Astrocyte of the cerebellum (primary cell): Measurements from ENCODE around the gene NOTCH4.
A peak's percentile ranks its signal among the peaks of the same experiment; 100 is the strongest.
"Not testable (repeated sequence)": the region's sequence is repeated elsewhere in the genome, so short reads cannot be mapped to it uniquely, and the experiment has no call there.

ENCODE experiments used
- DNase-seq: peaks from one replicate; pipeline ENCODE4 v3.0.0-alpha.2; 2011; ENCODE audit warnings: low read depth
- H3K4me3 ChIP-seq: 2 replicates; pipeline ENCODE4 v1.5.1; 2011; ENCODE audit warnings: mild to moderate bottlenecking, low read depth, low read length, moderate library complexity
- CTCF ChIP-seq: IDR thresholded peaks from 2 replicates; pipeline ENCODE4 v1.5.1; 2012; ENCODE audit warnings: low read length, low read depth, moderate library complexity, mild to moderate bottlenecking; ENCODE audit errors: missing control alignments
- in situ Hi-C: cut with HindIII; loops from 2 replicates; pipeline ENCODE4 v1.10.0; 2017; ENCODE audit warnings: low sequenced_read_pairs

Gene NOTCH4

GRCh38 chr6:32223258-32224235 lies at the start of gene NOTCH4:
Gene NOTCH4, minus strand, starts transcription at chr6:32224067. Its CDS starts 139 bp downstream, at chr6:32223928.
- in situ Hi-C loops, result no loop called here
- DNase-seq, result no peak

GRCh38 chr6:32271429-32271828 lies 47.6 kb upstream of the NOTCH4 start:
- TF ChIP-seq CTCF, result no peak
- in situ Hi-C loops, result no loop called here
- no peak overlapping the region for H3K4me3 ChIP-seq
- DNase-seq, result no peak

More at GRCh38 chr6:32223258-32224235, at the start of gene NOTCH4:
- no peak within 1 kb of the TSS for H3K4me3 ChIP-seq
- no peak for TF ChIP-seq CTCF

DNA sequence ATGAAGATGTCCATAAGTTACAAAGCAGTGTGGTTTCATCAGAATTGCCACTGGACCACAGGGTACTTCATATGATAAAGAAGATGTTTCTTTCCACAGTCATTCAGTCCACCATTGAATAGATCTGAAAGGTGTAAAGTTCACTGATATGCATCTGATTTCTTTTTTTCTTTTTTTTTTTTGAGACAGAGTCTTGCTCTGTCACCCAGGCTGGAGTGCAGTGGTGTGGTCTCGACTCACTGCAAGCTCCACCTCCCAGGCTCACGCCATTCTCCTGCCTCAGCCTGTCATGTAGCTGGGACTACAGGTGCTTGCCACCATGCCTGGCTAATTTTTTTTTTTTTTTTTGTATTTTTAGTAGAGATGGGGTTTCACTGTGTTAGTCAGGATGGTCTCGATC lies 44.6 kb upstream of the NOTCH4 start:
- H3K4me3 ChIP-seq, in situ Hi-C loops, DNase-seq: not testable (repeated sequence)

GRCh38 chr6:32267035-32267434 lies 43.2 kb upstream of the NOTCH4 start:
- in situ Hi-C loops, result no loop called here
- no peak for DNase-seq
- H3K4me3 ChIP-seq, result no peak overlapping the region
- no peak for TF ChIP-seq CTCF

DNA sequence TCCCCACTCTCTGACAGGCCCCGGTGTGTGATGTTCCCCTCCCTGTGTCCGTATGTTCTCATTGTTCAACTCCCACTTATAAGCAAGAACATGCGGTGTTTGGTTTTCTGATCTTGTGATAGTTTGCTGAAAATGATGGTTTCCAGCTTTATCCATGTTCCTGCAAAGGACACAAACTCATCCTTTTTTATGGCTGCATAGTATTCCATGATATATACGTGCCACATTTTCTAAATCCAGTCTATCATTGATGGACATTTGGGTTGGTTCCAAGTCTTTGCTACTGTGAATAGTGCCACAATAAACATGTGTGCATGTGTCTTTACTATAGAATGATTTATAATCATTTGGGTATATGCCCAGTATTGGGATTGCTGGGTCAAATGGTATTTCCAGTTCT lies 33.4 kb upstream of the NOTCH4 start:
- in situ Hi-C loops, H3K4me3 ChIP-seq, DNase-seq: not testable (repeated sequence)

- in situ Hi-C loops, result no loop called here
- DNase-seq, result peak; percentile 87
- TF ChIP-seq CTCF, result peak; percentile 46
- peak overlapping the region; percentile 29 for H3K4me3 ChIP-seq
Measured at GRCh38 chr6:32255199-32256153, 31.6 kb upstream of the NOTCH4 start.

GRCh38 chr6:32254761-32255198 lies 30.9 kb upstream of the NOTCH4 start:
- no peak for DNase-seq
- TF ChIP-seq CTCF, result no peak
- H3K4me3 ChIP-seq, result peak overlapping the region; percentile 29
- in situ Hi-C loops, result no loop called here
